Fibroblast of villous mesenchyme (primary cell): ENCODE measurements around the gene CLCN4. TPM values are rescaled to one million over a fixed set of nuclear protein-coding genes. Genes with fewer than 3 reads are reported as not detected.

Source experiments
- DNase-seq: peaks from one replicate; pipeline ENCODE4 v3.0.0-alpha.2; 2010; ENCODE audit warnings: low read depth
- H3K4me3 ChIP-seq: 2 replicates; pipeline ENCODE4 v1.5.1; 2011; ENCODE audit warnings: low read depth, mild to moderate bottlenecking, low read length
- total RNA-seq: library from RNA; depleted of rRNA; stranded (reverse); fragments of >200 nt; gene quantifications from 2 replicates; pipeline ENCODE4 v1.2.3, GENCODE V29; 2012
- TF ChIP-seq, protein P1 (sequence below): IDR thresholded peaks from 2 replicates; pipeline ENCODE4 v1.5.1; 2012; ENCODE audit warnings: low read depth, mild to moderate bottlenecking, low read length; ENCODE audit not compliant: insufficient read depth

The CLCN4 gene
- total RNA-seq, 1 donor = 1.3 TPM

GRCh38 chrX:10282490-10282889, 125.7 kb downstream of the CLCN4 start:
- TF ChIP-seq, protein P1, sequence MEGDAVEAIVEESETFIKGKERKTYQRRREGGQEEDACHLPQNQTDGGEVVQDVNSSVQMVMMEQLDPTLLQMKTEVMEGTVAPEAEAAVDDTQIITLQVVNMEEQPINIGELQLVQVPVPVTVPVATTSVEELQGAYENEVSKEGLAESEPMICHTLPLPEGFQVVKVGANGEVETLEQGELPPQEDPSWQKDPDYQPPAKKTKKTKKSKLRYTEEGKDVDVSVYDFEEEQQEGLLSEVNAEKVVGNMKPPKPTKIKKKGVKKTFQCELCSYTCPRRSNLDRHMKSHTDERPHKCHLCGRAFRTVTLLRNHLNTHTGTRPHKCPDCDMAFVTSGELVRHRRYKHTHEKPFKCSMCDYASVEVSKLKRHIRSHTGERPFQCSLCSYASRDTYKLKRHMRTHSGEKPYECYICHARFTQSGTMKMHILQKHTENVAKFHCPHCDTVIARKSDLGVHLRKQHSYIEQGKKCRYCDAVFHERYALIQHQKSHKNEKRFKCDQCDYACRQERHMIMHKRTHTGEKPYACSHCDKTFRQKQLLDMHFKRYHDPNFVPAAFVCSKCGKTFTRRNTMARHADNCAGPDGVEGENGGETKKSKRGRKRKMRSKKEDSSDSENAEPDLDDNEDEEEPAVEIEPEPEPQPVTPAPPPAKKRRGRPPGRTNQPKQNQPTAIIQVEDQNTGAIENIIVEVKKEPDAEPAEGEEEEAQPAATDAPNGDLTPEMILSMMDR = no peak
- H3K4me3 ChIP-seq = no peak overlapping the region
- DNase-seq = no peak

- TF ChIP-seq, protein P1 = no peak
- no peak for DNase-seq
- H3K4me3 ChIP-seq = no peak overlapping the region
Measured at GRCh38 chrX:10286195-10286594, 129.4 kb downstream of the CLCN4 start.

Other genes with a start within 250 kb of the CLCN4 start
- under 0.01 TPM in 1 of 2 replicates, not detected in the other for gene CLDN34, start 189.6 kb upstream of the CLCN4 start, total RNA-seq